ENCODE results near the gene GAP43. TPM values are rescaled to one million over a fixed set of nuclear protein-coding genes. Genes with fewer than 3 reads are reported as not detected.

Gene GAP43
- total and polyA plus RNA-seq, 2 of the 13 experiments (the other 11 are each of a cell fraction or from before 2014, with no cell fraction given): not detected

- H3K4me2 ChIP-seq (ENCODE audit: low read depth, low read length): no peak overlapping the region
- POLR2A ChIA-PET: no interaction called here
- no peak for ATAC-seq
- no peaks in the 10 kb centered on the region for H3K79me2 ChIP-seq (ENCODE audit: insufficient read depth, low read length)
- WGBS (ENCODE audit: low lambda C conversion rate): 41% methylated on average over 1 of the region's 1 CpG
- intact Hi-C loops (cut with micrococcal nuclease; ENCODE audit: unreplicated experiment): no loop called here
- H3K27ac ChIP-seq (ENCODE audit: extremely low read length, insufficient read depth, low read length): no peak overlapping the region
- H3K27me3 ChIP-seq (ENCODE audit: control insufficient read depth in 1 of 2, insufficient read depth in 2 of 2, low read length in 2 of 2): 0 out of 5 replicates have a peak, but pooled peaks cover 0 to 7% of the 10 kb centered on the region in 2 experiments
- FAIRE-seq: no peak
- DNase-seq (ENCODE audit: low spot score): no peak
- H2AFZ ChIP-seq (ENCODE audit: low read length): no peak overlapping the region
- no peaks in the 10 kb centered on the region for H3K36me3 ChIP-seq (replicated peaks in 1 of 2; ENCODE audit: control insufficient read depth in 1 of 2, insufficient read depth in 2 of 2, low read length in 2 of 2)
- H3K4me3 ChIP-seq (replicated peaks in 1 of 3; ENCODE audit: insufficient read depth in 1 of 3, low read depth in 2 of 3, low read length in 3 of 3): no peak overlapping the region
- no peaks in the 10 kb centered on the region for H4K20me1 ChIP-seq (ENCODE audit: insufficient read depth, low read length)
- CTCF ChIA-PET (ENCODE audit: low intra/inter-chr PET ratio, low total read pairs): no interaction called here
- in situ Hi-C loops (cut with HindIII; ENCODE audit: extremely low pct_ligation_motif_present, low pct_unique_long_range_greater_than_20kb): no loop called here
- H3K9ac ChIP-seq (ENCODE audit: insufficient read depth, low read depth, low read length): no peak overlapping the region
- BruUV-seq (replicated peaks): no TSS peak
- TF ChIP-seq, protein P1, sequence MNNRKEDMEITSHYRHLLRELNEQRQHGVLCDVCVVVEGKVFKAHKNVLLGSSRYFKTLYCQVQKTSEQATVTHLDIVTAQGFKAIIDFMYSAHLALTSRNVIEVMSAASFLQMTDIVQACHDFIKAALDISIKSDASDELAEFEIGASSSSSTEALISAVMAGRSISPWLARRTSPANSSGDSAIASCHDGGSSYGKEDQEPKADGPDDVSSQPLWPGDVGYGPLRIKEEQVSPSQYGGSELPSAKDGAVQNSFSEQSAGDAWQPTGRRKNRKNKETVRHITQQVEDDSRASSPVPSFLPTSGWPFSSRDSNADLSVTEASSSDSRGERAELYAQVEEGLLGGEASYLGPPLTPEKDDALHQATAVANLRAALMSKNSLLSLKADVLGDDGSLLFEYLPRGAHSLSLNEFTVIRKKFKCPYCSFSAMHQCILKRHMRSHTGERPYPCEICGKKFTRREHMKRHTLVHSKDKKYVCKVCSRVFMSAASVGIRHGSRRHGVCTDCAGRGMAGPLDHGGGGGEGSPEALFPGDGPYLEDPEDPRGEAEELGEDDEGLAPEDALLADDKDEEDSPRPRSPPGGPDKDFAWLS (CRISPR knock-in tag; IDR thresholded peaks at IDR 0.05; ENCODE audit: borderline replicate concordance): no peak
- no peak for TF ChIP-seq ELK4 (CRISPR knock-in tag; IDR thresholded peaks at IDR 0.05; ENCODE audit: borderline replicate concordance)
- TF ChIP-seq ISL2 (CRISPR knock-in tag; IDR thresholded peaks at IDR 0.05): no peak
- no peak for TF ChIP-seq ZNF331 (CRISPR knock-in tag; IDR thresholded peaks at IDR 0.05)
- TF ChIP-seq ATF2 (CRISPR knock-in tag; IDR thresholded peaks at IDR 0.05): no peak
- no peak for TF ChIP-seq TBX2 (CRISPR knock-in tag; IDR thresholded peaks at IDR 0.05; ENCODE audit: borderline replicate concordance)
- TF ChIP-seq PAXIP1 (CRISPR knock-in tag; conservative IDR thresholded peaks at IDR 0.05): no peak
- TF ChIP-seq NR2C2 (CRISPR knock-in tag; IDR thresholded peaks at IDR 0.05; ENCODE audit: borderline replicate concordance): no peak
- TF ChIP-seq ZNF597 (CRISPR knock-in tag; IDR thresholded peaks at IDR 0.05): no peak
- no peak for TF ChIP-seq IKZF1 (IDR thresholded peaks at IDR 0.05)
- no peak for TF ChIP-seq MBNL3 (CRISPR knock-in tag; conservative IDR thresholded peaks at IDR 0.05)
- no peak for TF ChIP-seq ZNF350 (CRISPR knock-in tag; IDR thresholded peaks at IDR 0.05; ENCODE audit: borderline replicate concordance, low read depth)
- no peaks in the 10 kb centered on the region for H3K4me1 ChIP-seq (ENCODE audit: insufficient read depth, low read length)
- H3K9me3 ChIP-seq (ENCODE audit: low read length): no peaks in the 10 kb centered on the region
Observed at GRCh38 chr3:115617591-115617990, 5.7 kb upstream of the GAP43 start.
